ENCODE data around the gene CCSAP. TPM values are rescaled to one million over a fixed set of nuclear protein-coding genes. Genes with fewer than 3 reads are reported as not detected.

CCSAP gene
- total RNA-seq, 1 donor from 2014 or later, result 6.4 TPM

GRCh38 chr1:229368347-229368746 lies 25.5 kb upstream of the CCSAP start:
- H3K36me3 Mint-ChIP-seq (ENCODE audit: low read depth), result no peaks in the 10 kb centered on the region
- ChIA-PET POLR2A (no interaction called here), CTCF (no interaction called here)
- ATAC-seq (ENCODE audit: low read depth) (no peak), DNase-seq (no peak)
- H3K27ac Mint-ChIP-seq, result no peak overlapping the region
- no peak overlapping the region for H3K4me3 Mint-ChIP-seq
- peaks cover 29% of the 10 kb centered on the region for H3K27me3 Mint-ChIP-seq
- H3K4me1 Mint-ChIP-seq, result peaks cover 8% of the 10 kb centered on the region
- H3K9me3 Mint-ChIP-seq, result peaks cover 8% of the 10 kb centered on the region
- TF ChIP-seq CTCF (IDR thresholded peaks at IDR 0.05), result no peak
- intact Hi-C loops (cut with micrococcal nuclease), result no loop called here

GRCh38 chr1:229365569-229365968 lies 22.7 kb upstream of the CCSAP start:
- Mint-ChIP-seq H3K27me3 (peaks cover 25% of the 10 kb centered on the region), H3K27ac (no peak overlapping the region), H3K4me3 (no peak overlapping the region), H3K9me3 (peaks cover 8% of the 10 kb centered on the region), H3K4me1 (peaks cover 5% of the 10 kb centered on the region), H3K36me3 (ENCODE audit: low read depth) (no peaks in the 10 kb centered on the region)
- intact Hi-C loops (cut with micrococcal nuclease), result loop anchor here (2.0 kb wide), 1 partner anchor 37 kb away; no protein-coding TSS in a partner anchor
- no peak for ATAC-seq (ENCODE audit: low read depth)
- DNase-seq, result no peak
- CTCF ChIA-PET, result no interaction called here
- POLR2A ChIA-PET, result no interaction called here
- TF ChIP-seq CTCF (IDR thresholded peaks at IDR 0.05), result no peak

- no peaks in the 10 kb centered on the region for H3K36me3 Mint-ChIP-seq (ENCODE audit: low read depth)
- CTCF ChIA-PET, result no interaction called here
Observed at GRCh38 chr1:229364207-229365065, 21.6 kb upstream of the CCSAP start.

GRCh38 chr1:229363723-229364122 lies 20.9 kb upstream of the CCSAP start:
- H3K27me3 Mint-ChIP-seq, result peaks cover 33% of the 10 kb centered on the region
- H3K36me3 Mint-ChIP-seq (ENCODE audit: low read depth), result no peaks in the 10 kb centered on the region
- ChIA-PET CTCF (no interaction called here), POLR2A (no interaction called here)
- DNase-seq (no peak), ATAC-seq (ENCODE audit: low read depth) (no peak)
- H3K4me1 Mint-ChIP-seq, result no peaks in the 10 kb centered on the region
- no peak for TF ChIP-seq CTCF (IDR thresholded peaks at IDR 0.05)
- intact Hi-C loops (cut with micrococcal nuclease), result loop anchor here (2.0 kb wide), 1 partner anchor 35 kb away; no protein-coding TSS in a partner anchor
- no peak overlapping the region for H3K4me3 Mint-ChIP-seq
- H3K27ac Mint-ChIP-seq, result no peak overlapping the region
- H3K9me3 Mint-ChIP-seq, result peaks cover 8% of the 10 kb centered on the region

More at GRCh38 chr1:229364207-229365065, 21.6 kb upstream of the CCSAP start:
- Mint-ChIP-seq H3K27ac (no peak overlapping the region), H3K4me3 (no peak overlapping the region), H3K4me1 (no peaks in the 10 kb centered on the region), H3K9me3 (peaks cover 8% of the 10 kb centered on the region), H3K27me3 (peaks cover 27% of the 10 kb centered on the region)
- POLR2A ChIA-PET, result no interaction called here
- no peak for ATAC-seq (ENCODE audit: low read depth)
- no peak for DNase-seq
- intact Hi-C loops (cut with micrococcal nuclease), result loop anchor here (2.0 kb wide), 1 partner anchor 36 kb away; no protein-coding TSS in a partner anchor
- TF ChIP-seq CTCF (IDR thresholded peaks at IDR 0.05), result no peak

GRCh38 chr1:229360420-229360819 lies 17.6 kb upstream of the CCSAP start:
- no peaks in the 10 kb centered on the region for H3K4me1 Mint-ChIP-seq
- intact Hi-C loops (cut with micrococcal nuclease), result no loop called here
- POLR2A ChIA-PET, result no interaction called here
- peaks cover 52% of the 10 kb centered on the region for H3K27me3 Mint-ChIP-seq
- DNase-seq (no peak), ATAC-seq (ENCODE audit: low read depth) (no peak)
- H3K36me3 Mint-ChIP-seq (ENCODE audit: low read depth), result no peaks in the 10 kb centered on the region
- H3K27ac Mint-ChIP-seq, result no peak overlapping the region
- H3K4me3 Mint-ChIP-seq, result no peak overlapping the region
- H3K9me3 Mint-ChIP-seq, result peaks cover 12% of the 10 kb centered on the region
- CTCF ChIA-PET, result no interaction called here
- TF ChIP-seq CTCF (IDR thresholded peaks at IDR 0.05), result no peak
